ENCODE results near the gene CCDC57.
A peak's percentile ranks its signal among the peaks of the same experiment; 100 is the strongest.
"Not testable (repeated sequence)": the region's sequence is repeated elsewhere in the genome, so short reads cannot be mapped to it uniquely, and the experiment has no call there.

CCDC57 gene, protein sequence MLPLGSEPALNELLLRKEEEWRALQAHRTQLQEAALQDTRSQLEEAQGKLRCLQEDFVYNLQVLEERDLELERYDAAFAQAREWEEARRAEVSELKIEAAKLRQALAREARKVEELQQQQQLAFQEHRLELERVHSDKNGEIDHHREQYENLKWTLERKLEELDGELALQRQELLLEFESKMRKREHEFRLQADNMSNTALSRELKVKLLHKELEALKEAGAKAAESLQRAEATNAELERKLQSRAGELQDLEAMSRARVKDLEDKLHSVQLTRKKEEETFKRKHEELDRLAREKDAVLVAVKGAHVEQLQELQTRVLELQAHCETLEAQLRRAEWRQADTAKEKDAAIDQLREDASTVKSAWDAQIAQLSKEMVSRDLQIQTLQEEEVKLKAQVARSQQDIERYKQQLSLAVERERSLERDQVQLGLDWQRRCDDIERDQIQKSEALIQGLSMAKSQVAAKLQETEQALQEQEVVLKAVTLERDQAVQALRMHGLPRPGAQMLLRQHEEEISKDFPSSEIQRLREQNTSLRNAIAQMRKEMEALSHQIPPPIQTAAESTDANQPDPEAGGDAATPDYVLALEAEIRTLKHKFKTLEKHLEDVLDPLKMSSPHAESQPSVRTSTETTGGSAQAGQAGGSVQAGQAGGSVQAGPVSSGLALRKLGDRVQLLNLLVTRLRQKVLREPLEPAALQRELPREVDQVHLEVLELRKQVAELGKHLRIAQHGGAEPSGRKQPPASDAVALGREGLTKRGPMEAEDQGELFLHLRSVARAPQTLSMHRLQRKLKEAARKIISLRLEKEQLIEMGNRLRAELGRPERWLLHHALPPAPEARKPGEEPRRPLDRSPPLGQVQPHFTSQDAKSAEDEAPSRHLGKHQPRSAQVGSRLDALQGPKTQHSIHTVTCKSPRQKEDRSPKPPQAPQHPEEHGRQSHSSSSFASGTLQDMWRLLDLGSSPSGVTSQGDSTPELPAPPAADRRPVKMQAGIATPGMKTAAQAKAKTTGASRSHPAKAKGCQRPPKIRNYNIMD

GRCh38 chr17:82212331-82213250 lies at the start of gene CCDC57:
CCDC57 (minus strand) TSS chr17:82212842; CDS start chr17:82201944, 10,898 bp downstream.
- no peaks in the 10 kb centered on the region for H3K9me3 Mint-ChIP-seq
- H3K4me3 Mint-ChIP-seq, result peak within 1 kb of the TSS; percentile 81
- peaks cover 2% of the 10 kb centered on the region for H3K36me3 Mint-ChIP-seq (ENCODE audit: low read depth)
- H3K27me3 Mint-ChIP-seq, result no peaks in the 10 kb centered on the region
- peaks cover 53% of the 10 kb centered on the region for H3K4me1 Mint-ChIP-seq (ENCODE audit: low read depth)
- peak within 1 kb of the TSS; percentile 85 for H3K27ac Mint-ChIP-seq

DNA sequence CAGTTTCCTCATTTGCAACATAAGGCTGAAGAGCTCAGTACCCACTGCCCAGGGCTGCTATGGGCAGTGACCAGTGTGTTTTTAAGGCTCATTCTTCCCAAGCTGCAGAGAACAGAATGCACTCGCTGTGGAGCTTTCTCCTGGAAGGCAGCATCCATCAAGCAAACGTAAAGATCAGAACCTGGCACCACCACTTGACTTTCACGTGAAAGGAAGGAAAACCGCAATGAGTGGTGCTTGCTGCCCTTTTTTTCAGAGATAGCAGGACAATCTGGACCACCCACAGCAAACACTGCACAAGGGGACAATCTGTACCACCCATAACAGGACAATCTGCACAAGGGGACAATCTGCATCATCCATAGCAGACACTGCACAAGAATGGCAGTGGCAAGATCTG lies 49.7 kb upstream of the CCDC57 start:
- Mint-ChIP-seq H3K27me3 (no peaks in the 10 kb centered on the region), H3K36me3 (ENCODE audit: low read depth) (peaks cover 84% of the 10 kb centered on the region), H3K9me3 (no peaks in the 10 kb centered on the region), H3K4me3 (no peak overlapping the region), H3K27ac (peak overlapping the region; percentile 38), H3K4me1 (ENCODE audit: low read depth) (peaks cover 29% of the 10 kb centered on the region)

DNA sequence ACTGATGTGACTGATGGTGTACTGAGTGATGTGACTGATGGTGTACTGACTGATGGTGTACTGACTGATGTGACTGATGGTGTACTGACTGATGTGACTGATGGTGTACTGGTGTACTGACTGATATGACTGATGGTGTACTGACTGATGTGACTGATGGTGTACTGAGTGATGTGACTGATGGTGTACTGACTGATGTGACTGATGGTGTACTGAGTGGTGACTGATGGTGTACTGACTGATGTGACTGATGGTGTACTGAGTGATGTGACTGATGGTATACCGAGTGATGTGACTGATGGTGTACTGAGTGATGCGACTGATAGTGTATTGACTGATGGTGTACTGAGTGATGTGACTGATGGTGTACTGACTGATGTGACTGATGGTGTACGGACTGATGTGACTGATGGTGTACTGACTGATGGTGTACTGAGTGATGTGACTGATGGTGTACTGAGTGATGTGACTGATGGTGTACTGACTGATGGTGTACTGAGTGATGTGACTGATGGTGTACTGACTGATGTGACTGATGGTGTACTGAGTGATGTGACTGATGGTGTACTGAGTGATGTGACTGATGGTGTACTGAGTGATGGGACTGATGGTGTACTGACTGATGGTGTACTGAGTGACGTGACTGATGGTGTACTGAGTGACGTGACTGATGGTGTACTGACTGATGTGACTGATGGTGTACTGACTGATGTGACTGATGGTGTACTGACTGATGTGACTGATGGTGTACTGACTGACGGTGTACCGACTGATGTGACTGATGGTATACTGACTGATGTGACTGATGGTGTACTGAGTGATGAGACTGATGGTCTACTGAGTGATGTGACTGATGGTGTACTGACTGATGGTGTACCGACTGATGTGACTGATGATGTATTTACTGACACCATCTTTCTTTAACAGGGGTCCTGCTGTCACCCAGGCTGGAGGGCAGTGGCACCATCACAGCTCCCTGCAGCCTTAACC lies 47.6 kb upstream of the CCDC57 start:
- H3K4me3 Mint-ChIP-seq, result not testable (repeated sequence)
- H3K27ac Mint-ChIP-seq, result peak overlapping the region; percentile 47
- peaks cover 24% of the 10 kb centered on the region for H3K4me1 Mint-ChIP-seq (ENCODE audit: low read depth)

DNA sequence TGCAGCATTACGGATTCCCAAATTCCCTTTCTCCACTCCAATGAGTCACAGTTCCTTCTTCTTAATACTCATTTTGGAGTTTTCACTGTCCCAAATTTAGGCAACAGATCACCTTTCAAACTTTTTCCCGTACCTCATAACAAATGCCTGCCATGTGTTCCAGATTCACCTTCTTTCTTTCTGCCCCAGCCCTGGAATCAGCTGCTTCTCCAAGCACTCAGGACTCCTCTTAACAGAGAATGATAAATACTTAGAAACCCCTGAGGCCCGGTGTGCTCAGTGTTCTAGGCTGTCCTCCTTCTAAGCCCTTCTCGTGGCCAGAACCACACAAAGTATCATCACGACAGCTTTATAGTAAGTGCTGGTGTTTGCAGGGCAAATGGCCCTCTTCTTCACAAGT lies 45.9 kb upstream of the CCDC57 start:
- H3K4me3 Mint-ChIP-seq, result no peak overlapping the region
- H3K27ac Mint-ChIP-seq, result peak overlapping the region; percentile 31
- H3K9me3 Mint-ChIP-seq, result no peaks in the 10 kb centered on the region
- no peaks in the 10 kb centered on the region for H3K27me3 Mint-ChIP-seq
- H3K36me3 Mint-ChIP-seq (ENCODE audit: low read depth), result peaks cover 75% of the 10 kb centered on the region
- peaks cover 24% of the 10 kb centered on the region for H3K4me1 Mint-ChIP-seq (ENCODE audit: low read depth)

More for the DNA sequence above, 47.6 kb upstream of the CCDC57 start:
- not testable (repeated sequence) for H3K27me3 Mint-ChIP-seq, H3K9me3 Mint-ChIP-seq
- H3K36me3 Mint-ChIP-seq (ENCODE audit: low read depth), result peaks cover 86% of the 10 kb centered on the region

DNA sequence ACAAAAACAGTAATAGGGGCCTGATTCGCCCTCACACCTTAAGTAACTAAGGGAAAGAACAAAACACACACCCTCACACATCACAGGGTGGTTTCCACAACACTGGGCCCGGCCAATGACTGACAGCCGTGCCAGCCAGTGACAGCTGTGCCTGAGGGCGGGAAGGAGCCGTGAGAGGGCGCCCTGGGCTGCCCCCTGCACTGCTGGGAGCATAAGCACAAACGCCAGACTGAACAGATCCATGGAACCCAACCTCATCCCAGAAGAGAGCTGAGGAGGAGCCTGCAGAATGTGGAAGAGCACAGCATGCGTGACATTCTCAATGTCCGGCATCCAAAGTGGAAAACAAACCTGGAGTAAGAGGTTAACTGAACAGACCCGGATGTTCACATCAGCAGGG lies 44.8 kb upstream of the CCDC57 start:
- Mint-ChIP-seq H3K36me3 (ENCODE audit: low read depth) (peaks cover 81% of the 10 kb centered on the region), H3K4me3 (no peak overlapping the region), H3K9me3 (no peaks in the 10 kb centered on the region), H3K4me1 (ENCODE audit: low read depth) (peaks cover 24% of the 10 kb centered on the region), H3K27me3 (no peaks in the 10 kb centered on the region), H3K27ac (peak overlapping the region; percentile 77)

- H3K4me1 Mint-ChIP-seq (ENCODE audit: low read depth), result peaks cover 24% of the 10 kb centered on the region
- peaks cover 79% of the 10 kb centered on the region for H3K36me3 Mint-ChIP-seq (ENCODE audit: low read depth)
- H3K27ac Mint-ChIP-seq, result no peak overlapping the region
- no peaks in the 10 kb centered on the region for H3K27me3 Mint-ChIP-seq
- no peaks in the 10 kb centered on the region for H3K9me3 Mint-ChIP-seq
- no peak overlapping the region for H3K4me3 Mint-ChIP-seq
These were observed 43.7 kb upstream of the CCDC57 start for GRCh38 chr17:82256242-82256885.

- Mint-ChIP-seq H3K27ac (peak overlapping the region; percentile 76), H3K36me3 (ENCODE audit: low read depth) (peaks cover 76% of the 10 kb centered on the region), H3K4me1 (ENCODE audit: low read depth) (peaks cover 27% of the 10 kb centered on the region), H3K9me3 (no peaks in the 10 kb centered on the region), H3K4me3 (no peak overlapping the region), H3K27me3 (no peaks in the 10 kb centered on the region)
These were observed 42.8 kb upstream of the CCDC57 start for GRCh38 chr17:82255402-82255972.

GRCh38 chr17:82254746-82255145 lies 42.1 kb upstream of the CCDC57 start:
- H3K27ac Mint-ChIP-seq, H3K27me3 Mint-ChIP-seq, H3K9me3 Mint-ChIP-seq, H3K4me3 Mint-ChIP-seq: not testable (repeated sequence)
- peaks cover 23% of the 10 kb centered on the region for H3K4me1 Mint-ChIP-seq (ENCODE audit: low read depth)
- H3K36me3 Mint-ChIP-seq (ENCODE audit: low read depth), result peaks cover 70% of the 10 kb centered on the region

DNA sequence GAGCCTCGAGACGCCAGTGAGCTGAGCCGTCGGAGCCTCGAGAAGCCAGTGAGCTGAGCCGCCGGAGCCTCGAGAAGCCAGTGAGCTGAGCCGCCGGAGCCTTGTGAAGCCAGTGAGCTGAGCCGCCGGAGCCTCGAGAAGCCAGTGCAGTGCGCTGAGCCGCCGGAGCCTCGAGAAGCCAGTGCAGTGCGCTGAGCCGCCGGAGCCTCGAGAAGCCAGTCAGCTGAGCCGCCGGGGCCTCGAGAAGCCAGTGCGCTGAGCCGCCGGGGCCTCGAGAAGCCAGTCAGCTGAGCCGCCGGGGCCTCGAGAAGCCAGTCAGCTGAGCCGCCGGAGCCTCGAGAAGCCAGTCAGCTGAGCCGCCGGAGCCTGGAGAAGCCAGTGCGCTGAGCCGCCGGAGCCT lies 41.5 kb upstream of the CCDC57 start:
- H3K27me3 Mint-ChIP-seq, H3K4me3 Mint-ChIP-seq, H3K9me3 Mint-ChIP-seq, H3K27ac Mint-ChIP-seq: not testable (repeated sequence)
- peaks cover 22% of the 10 kb centered on the region for H3K4me1 Mint-ChIP-seq (ENCODE audit: low read depth)
- H3K36me3 Mint-ChIP-seq (ENCODE audit: low read depth), result peaks cover 67% of the 10 kb centered on the region

- Mint-ChIP-seq H3K9me3 (no peaks in the 10 kb centered on the region), H3K27me3 (no peaks in the 10 kb centered on the region), H3K4me1 (ENCODE audit: low read depth) (peaks cover 16% of the 10 kb centered on the region), H3K27ac (no peak overlapping the region), H3K36me3 (ENCODE audit: low read depth) (peaks cover 67% of the 10 kb centered on the region), H3K4me3 (no peak overlapping the region)
These were observed 40.5 kb upstream of the CCDC57 start for GRCh38 chr17:82253179-82253544.

DNA sequence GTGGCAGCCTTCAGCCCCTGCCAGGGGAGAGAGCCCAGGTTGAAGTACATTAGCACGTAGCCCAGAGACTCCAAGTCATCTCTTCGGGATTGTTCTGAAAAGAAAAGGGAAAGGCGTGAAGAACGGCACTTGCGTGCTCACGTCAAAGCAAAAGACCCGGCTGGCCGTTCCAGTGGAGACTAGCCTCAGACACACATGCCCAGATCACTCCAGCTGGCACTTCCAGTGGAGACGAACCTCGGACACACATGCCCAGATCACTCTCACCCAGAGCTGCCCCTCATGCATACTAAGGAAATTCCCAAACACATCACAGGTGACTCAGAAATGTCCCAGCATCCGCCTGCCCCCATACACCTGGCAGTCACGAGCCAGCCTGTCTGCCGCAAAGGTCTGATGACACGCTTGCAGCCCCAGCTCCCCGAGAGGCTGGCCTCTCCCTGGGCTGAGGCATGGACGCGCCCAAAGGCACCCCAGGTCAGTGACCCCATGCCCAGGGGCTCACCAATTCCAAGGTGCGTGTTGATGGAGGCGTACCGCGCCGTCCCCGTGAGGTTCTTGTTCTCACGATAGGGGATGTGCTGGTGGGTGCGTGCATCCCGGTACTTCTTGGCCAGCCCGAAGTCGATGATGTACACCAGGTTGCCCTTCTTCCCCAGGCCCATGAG lies 40.0 kb upstream of the CCDC57 start:
- no peak overlapping the region for H3K4me3 Mint-ChIP-seq
- H3K27ac Mint-ChIP-seq, result no peak overlapping the region
- no peaks in the 10 kb centered on the region for H3K27me3 Mint-ChIP-seq
- H3K9me3 Mint-ChIP-seq, result no peaks in the 10 kb centered on the region
- H3K4me1 Mint-ChIP-seq (ENCODE audit: low read depth), result peaks cover 18% of the 10 kb centered on the region
- H3K36me3 Mint-ChIP-seq (ENCODE audit: low read depth), result peaks cover 70% of the 10 kb centered on the region

- Mint-ChIP-seq H3K36me3 (ENCODE audit: low read depth) (peaks cover 63% of the 10 kb centered on the region), H3K27me3 (no peaks in the 10 kb centered on the region), H3K27ac (peak overlapping the region; percentile 83), H3K9me3 (no peaks in the 10 kb centered on the region), H3K4me3 (no peak overlapping the region), H3K4me1 (ENCODE audit: low read depth) (peaks cover 8% of the 10 kb centered on the region)
These were observed 38.3 kb upstream of the CCDC57 start for GRCh38 chr17:82250868-82251500.

Measured in stimulated activated naive CD8-positive, alpha-beta T cell treated with anti-CD3 and anti-CD28 coated beads, Interleukin-15, Interleukin-2, amounts not matched to agents 100 ng/mL and 50 ng/mL, for 24 hours (primary cell).